IMR-90 (cell line): ENCODE measurements around the gene PLAAT4. TPM values are rescaled to one million over a fixed set of nuclear protein-coding genes. Genes with fewer than 3 reads are reported as not detected.
A peak's percentile ranks its signal among the peaks of the same experiment; 100 is the strongest.

Experiments
- ATAC-seq: fragments of 200-7000 bp; cut with Tn5 transposase; 2 replicates; pipeline ENCODE4 v1.9.1; 2020; ENCODE audit warnings: low read depth, mild to moderate bottlenecking, moderate library complexity
- BruUV-seq: library from RNA; stranded (reverse); fragments of 400-500 nt; replicated peaks from 2 replicates; lab custom pipeline; 2021; lab: Mats Ljungman, UMichigan
- CTCF ChIA-PET: fragments of 300-600 bp; formaldehyde crosslinking; extraction: SDS; loops from one replicate; lab custom pipeline; 2021; ENCODE audit warnings: antibody characterized with exemption; lab: Yijun Ruan, JAX
- POLR2A ChIA-PET: fragments of 300-600 bp; sonication (Branson Sonifier 250); formaldehyde crosslinking; loops from one replicate; lab custom pipeline; 2022; ENCODE audit warnings: antibody characterized with exemption; ENCODE audit not compliant: unreplicated experiment; lab: Charles Lee
- DNase-seq: peaks from one replicate; pipeline ENCODE4 v3.0.0; 2013
- H2AFZ ChIP-seq: replicated peaks from 2 replicates; pipeline ENCODE3; 2013; ENCODE audit warnings: low read length, mild to moderate bottlenecking; ENCODE audit not compliant: poor library complexity
- H2AK5ac ChIP-seq: 2 replicates; pipeline ENCODE4 v1.6.1; 2013; ENCODE audit warnings: low read depth, low read length, inconsistent platforms
- H2AK9ac ChIP-seq: replicated peaks from 2 replicates; pipeline ENCODE3; 2013; ENCODE audit warnings: mild to moderate bottlenecking, low read depth, low read length, moderate library complexity; ENCODE audit not compliant: poor library complexity
- H2BK120ac ChIP-seq: 2 replicates; pipeline ENCODE4 v1.6.1; 2013; ENCODE audit warnings: low read depth, low read length, inconsistent platforms
- H2BK15ac ChIP-seq: 3 replicates; pipeline ENCODE4 v1.6.1; 2013; ENCODE audit warnings: low read depth, low read length, inconsistent platforms
- H2BK20ac ChIP-seq: 2 replicates; pipeline ENCODE4 v1.6.1; 2013; ENCODE audit warnings: low read depth, mild to moderate bottlenecking, inconsistent platforms, low read length, moderate library complexity
- H2BK5ac ChIP-seq: 2 replicates; pipeline ENCODE4 v1.6.1; 2013; ENCODE audit warnings: mild to moderate bottlenecking, low read depth, low read length, inconsistent platforms; ENCODE audit not compliant: poor library complexity, severe bottlenecking
- H3K14ac ChIP-seq: replicated peaks from 2 replicates; pipeline ENCODE4 v1.6.1; 2013; ENCODE audit warnings: low read depth, low read length, inconsistent platforms
- H3K18ac ChIP-seq: 2 replicates; pipeline ENCODE4 v1.6.1; 2013; ENCODE audit warnings: low read depth, low read length, control low read depth
- H3K23ac ChIP-seq: 2 replicates; pipeline ENCODE4 v1.6.1; 2013; ENCODE audit warnings: low read depth, low read length, inconsistent platforms
- H3K27ac ChIP-seq: 2 replicates; pipeline ENCODE4 v1.5.1; 2013; ENCODE audit warnings: mild to moderate bottlenecking, control low read depth, low read length; ENCODE audit not compliant: insufficient read depth
- H3K27me3 ChIP-seq: 2 replicates; pipeline ENCODE4 v1.6.1; 2013; ENCODE audit warnings: low read length; ENCODE audit not compliant: control insufficient read depth, insufficient read depth
- H3K36me3 ChIP-seq: 2 replicates; pipeline ENCODE4 v1.6.1; 2013; ENCODE audit warnings: low read length, mixed read lengths; ENCODE audit not compliant: control insufficient read depth, insufficient read depth
- H3K4ac ChIP-seq: 2 replicates; pipeline ENCODE4 v1.6.1; 2013; ENCODE audit warnings: low read depth, low read length, inconsistent platforms
- H3K4me1 ChIP-seq: 2 replicates; pipeline ENCODE4 v1.6.1; 2013; ENCODE audit warnings: low read length, mixed read lengths; ENCODE audit not compliant: control insufficient read depth, insufficient read depth
- H3K4me2 ChIP-seq: 2 replicates; pipeline ENCODE4 v1.6.1; 2013; ENCODE audit warnings: low read depth, mild to moderate bottlenecking, control low read depth, low read length, moderate library complexity
- H3K4me3 ChIP-seq: 2 replicates; pipeline ENCODE4 v1.5.1; 2013; ENCODE audit warnings: low read depth, mild to moderate bottlenecking, control low read depth, low read length, moderate library complexity; ENCODE audit not compliant: insufficient read depth
- H3K56ac ChIP-seq: 2 replicates; pipeline ENCODE4 v1.6.1; 2013; ENCODE audit warnings: low read length, inconsistent platforms; ENCODE audit not compliant: insufficient read depth; ENCODE audit errors: extremely low read depth
- H3K79me1 ChIP-seq, 2 experiments: 2 replicates each; pipeline ENCODE4 v1.6.1; 2013; ENCODE audit warnings: low read length in 2 of 2, inconsistent platforms in 1 of 2, low read depth in 1 of 2
- H3K9ac ChIP-seq: 2 replicates; pipeline ENCODE4 v1.6.1; 2013; ENCODE audit warnings: low read depth, low read length, control low read depth
- H3K9me1 ChIP-seq: 2 replicates; pipeline ENCODE4 v1.6.1; 2013; ENCODE audit warnings: low read length, inconsistent platforms; ENCODE audit not compliant: insufficient read depth
- H3K9me3 ChIP-seq: 2 replicates; pipeline ENCODE4 v1.6.1; 2013; ENCODE audit warnings: low read length; ENCODE audit not compliant: control insufficient read depth, insufficient read depth
- H4K20me1 ChIP-seq: 2 replicates; pipeline ENCODE4 v1.6.1; 2013; ENCODE audit warnings: low read length, inconsistent platforms; ENCODE audit not compliant: insufficient read depth
- H4K5ac ChIP-seq: 2 replicates; pipeline ENCODE4 v1.6.1; 2013; ENCODE audit warnings: mild to moderate bottlenecking, low read depth, low read length, control low read depth
- H4K8ac ChIP-seq, 2 experiments: 2 replicates each; pipeline ENCODE4 v1.6.1; 2013; ENCODE audit warnings: low read depth in 2 of 2, low read length in 2 of 2, control low read depth in 1 of 2, inconsistent platforms in 1 of 2
- H4K91ac ChIP-seq: 2 replicates; pipeline ENCODE4 v1.6.1; 2013; ENCODE audit warnings: low read depth, low read length, inconsistent platforms; ENCODE audit not compliant: insufficient read depth
- MAFK ChIP-seq: IDR thresholded peaks from 2 replicates; pipeline ENCODE4 v1.6.1; 2012; ENCODE audit warnings: low read depth, low read length, improper control_type of control experiment
- MXI1 ChIP-seq: IDR thresholded peaks from 2 replicates; pipeline ENCODE4 v1.6.1; 2012; ENCODE audit warnings: low read depth, mild to moderate bottlenecking, low read length, moderate library complexity, borderline replicate concordance
- RCOR1 ChIP-seq: IDR thresholded peaks from 2 replicates; pipeline ENCODE4 v1.6.1; 2012; ENCODE audit warnings: mild to moderate bottlenecking, low read length, improper control_type of control experiment; ENCODE audit not compliant: insufficient replicate concordance
- SMC3 ChIP-seq: fragments of 150-350 bp; IDR thresholded peaks from 2 replicates; pipeline ENCODE4 v1.6.1; 2016; ENCODE audit warnings: low read depth, mild to moderate bottlenecking, antibody characterized with exemption, low read length, moderate library complexity
- WGBS, 2 experiments: methylation state at CpG; one replicate each; pipeline versions ENCODE4 v1.1.5 to v1.1.7; 2013; ENCODE audit warnings: missing lambda C conversion rate in 2 of 2; ENCODE audit not compliant: insufficient read length in 1 of 2; ENCODE audit errors: extremely low coverage in 2 of 2; 5-methylcytosine and 5-hydroxymethylcytosine counted together
- dilution Hi-C: fragments of 300-500 bp; cut with HindIII; formaldehyde crosslinking; loops from one replicate; pipeline ENCODE4 v1.14.3; 2018; ENCODE audit warnings: low sequenced_read_pairs; ENCODE audit not compliant: unreplicated experiment
- in situ Hi-C: fragments of 300-500 bp; cut with MboI; formaldehyde crosslinking; loops from 3 replicates; pipeline ENCODE4 v1.14.3; 2019; ENCODE audit warnings: low sequenced_read_pairs, inconsistent platforms, mixed read lengths
- intact Hi-C: fragments of 100-400 bp; cut with micrococcal nuclease; formaldehyde crosslinking; loops from 2 replicates; pipeline ENCODE4 v1.10.0; 2022
- polyA plus RNA-seq, 3 experiments: library from polyadenylated mRNA; depleted of rRNA; stranded (reverse); fragments of >200 nt; gene quantifications; 2 replicates each; pipeline ENCODE4 v1.2.3, GENCODE V29; 2012; ENCODE audit warnings: low replicate concordance in 1 of 3
- total RNA-seq: library from RNA; depleted of rRNA; stranded (reverse); fragments of >200 nt; gene quantifications from 2 replicates; pipeline ENCODE4 v1.2.3, GENCODE V29; 2012

PLAAT4 gene
- total and polyA plus RNA-seq, 2 of the 4 experiments (the other 2 are of a cell fraction) = 0.17 to 0.18 TPM

GRCh38 chr11:63518548-63518947 lies 18.1 kb upstream of the PLAAT4 start:
- Histone ChIP-seq H3K4me2 (peak overlapping the region; percentile 24; the same call in 1 of the 2 replicates), H3K27ac (no peak overlapping the region), H4K8ac (no peak overlapping the region), H3K9me3 (peaks cover 3% of the 10 kb centered on the region; the same call in 1 of the 2 replicates), H2AK9ac (no peak overlapping the region), H2AK5ac (no peak overlapping the region), H2BK15ac (no peak overlapping the region), H3K27me3 (peaks cover 6% of the 10 kb centered on the region; the same call in 1 of the 2 replicates), H3K14ac (no peak overlapping the region), H3K4me1 (peaks cover 6% of the 10 kb centered on the region; the same call in 1 of the 2 replicates), H3K23ac (no peak overlapping the region), H3K36me3 (no peaks in the 10 kb centered on the region), H3K4me3 (no peak overlapping the region), H3K56ac (no peak overlapping the region), H3K9me1 (peaks cover 2% of the 10 kb centered on the region; the same call in 1 of the 2 replicates), H3K18ac (no peak overlapping the region), H2BK20ac (no peak overlapping the region), H3K9ac (no peak overlapping the region), H2AFZ (no peak overlapping the region), H4K5ac (no peak overlapping the region), H3K79me1 (no peaks in the 10 kb centered on the region), H2BK120ac (no peak overlapping the region), H4K91ac (no peak overlapping the region), H2BK5ac (no peak overlapping the region), H3K4ac (no peak overlapping the region), H4K20me1 (no peaks in the 10 kb centered on the region)
- ATAC-seq (peak; percentile 85), DNase-seq (peak; percentile 66)
- TF ChIP-seq SMC3 (no peak), MAFK (0 out of 2 replicates have a peak, but pooled peaks have one; percentile 2), RCOR1 (no peak), MXI1 (no peak)
- in situ Hi-C loops = no loop called here
- BruUV-seq = no TSS peak
- WGBS, 2 experiments = no CpG with 5 or more reads among the region's 1 CpG
- dilution Hi-C loops = no loop called here
- ChIA-PET CTCF (no interaction called here), POLR2A (no interaction called here)
- intact Hi-C loops = no loop called here
